Prostate gland (tissue), 2 donors: Measurements from ENCODE around the gene CCDC12. TPM values are rescaled to one million over a fixed set of nuclear protein-coding genes. Genes with fewer than 3 reads are reported as not detected.

Source experiments
- DNase-seq: peaks from one replicate; pipeline ENCODE4 v3.0.0-alpha.2; 2019; ENCODE audit warnings: low spot score
- H3K27ac ChIP-seq, 2 donors: fragments of 200-600 bp; sonication (generic); 2 replicates each; pipeline ENCODE4 v1.5.1; 2017 to 2019
- H3K27me3 ChIP-seq: fragments of 200-600 bp; sonication (generic); replicated peaks from 2 replicates; pipeline ENCODE4 v1.5.1; 2019; ENCODE audit not compliant: insufficient read depth
- H3K36me3 ChIP-seq, 2 donors: fragments of 200-600 bp; sonication (generic); 1 replicate in 1 of 2; 2 replicates in 1 of 2; pipeline versions ENCODE4 v1.5.1 to v1.8.1; 2017 to 2019
- H3K4me1 ChIP-seq: fragments of 200-600 bp; sonication (generic); replicated peaks from 2 replicates; pipeline ENCODE4 v1.5.1; 2019
- H3K4me3 ChIP-seq, 2 donors: fragments of 200-600 bp; sonication (generic); 2 replicates each; pipeline ENCODE4 v1.5.1; 2017 to 2019
- H3K9me3 ChIP-seq: fragments of 200-600 bp; sonication (generic); 2 replicates; pipeline ENCODE4 v1.5.1; 2017
- POLR2A ChIP-seq: fragments of 450-650 bp; IDR thresholded peaks from one replicate; pipeline ENCODE4 v1.6.1; 2016; ENCODE audit warnings: antibody characterized with exemption, mild to moderate bottlenecking
- POLR2AphosphoS5 ChIP-seq: sonication (generic); formaldehyde crosslinking; IDR thresholded peaks from one replicate; pipeline ENCODE4 v1.6.1; 2017; ENCODE audit warnings: antibody characterized with exemption
- WGBS: methylation state at CpG from one replicate; pipeline ENCODE4 v1.1.5; 2018; 5-methylcytosine and 5-hydroxymethylcytosine counted together
- intact Hi-C: fragments of 100-400 bp; cut with DNase I; formaldehyde crosslinking; loops from one replicate; pipeline ENCODE4 v1.14.2; 2022
- total RNA-seq, 2 donors: library from RNA; depleted of rRNA; stranded (reverse); fragments of >200 nt; gene quantifications; one replicate each; pipeline ENCODE4 v1.1.0, GENCODE V29; 2016
- TF ChIP-seq, protein P1 (sequence below), 4 experiments: fragments of 200-600 bp in 2 of 4; fragments of 450-650 bp in 2 of 4; sonication (generic) in 2 of 4; IDR thresholded peaks; 1 replicate in 3 of 4; 2 replicates in 1 of 4; pipeline ENCODE4 v1.5.1; 2016 to 2019; ENCODE audit warnings: antibody characterized with exemption in 4 of 4, mild to moderate bottlenecking in 2 of 4, moderate library complexity in 2 of 4

The CCDC12 gene
- total RNA-seq, 2 donors from 2014 or later, result 34.6 to 78.7 TPM

GRCh38 chr3:46931631-46932331 is 44.8 kb downstream of the CCDC12 start:
- Histone ChIP-seq H3K4me3 (no peak overlapping the region), H3K36me3 (no peaks in the 10 kb centered on the region), H3K27me3 (no peaks in the 10 kb centered on the region), H3K4me1 (peaks cover 8% of the 10 kb centered on the region), H3K27ac (peak overlapping the region; percentile 27 to 30), H3K9me3 (no peaks in the 10 kb centered on the region)
- intact Hi-C loops, result loop anchor here (5.0 kb wide), 1 partner anchor 46 kb away; the partner anchor contains the start of genes CCDC12 and NBEAL2
- WGBS, result 33% methylated on average over 6 of the region's 6 CpGs
- DNase-seq, result no peak
- TF ChIP-seq POLR2AphosphoS5, result no peak
- no peak for TF ChIP-seq POLR2A
- TF ChIP-seq, protein P1, sequence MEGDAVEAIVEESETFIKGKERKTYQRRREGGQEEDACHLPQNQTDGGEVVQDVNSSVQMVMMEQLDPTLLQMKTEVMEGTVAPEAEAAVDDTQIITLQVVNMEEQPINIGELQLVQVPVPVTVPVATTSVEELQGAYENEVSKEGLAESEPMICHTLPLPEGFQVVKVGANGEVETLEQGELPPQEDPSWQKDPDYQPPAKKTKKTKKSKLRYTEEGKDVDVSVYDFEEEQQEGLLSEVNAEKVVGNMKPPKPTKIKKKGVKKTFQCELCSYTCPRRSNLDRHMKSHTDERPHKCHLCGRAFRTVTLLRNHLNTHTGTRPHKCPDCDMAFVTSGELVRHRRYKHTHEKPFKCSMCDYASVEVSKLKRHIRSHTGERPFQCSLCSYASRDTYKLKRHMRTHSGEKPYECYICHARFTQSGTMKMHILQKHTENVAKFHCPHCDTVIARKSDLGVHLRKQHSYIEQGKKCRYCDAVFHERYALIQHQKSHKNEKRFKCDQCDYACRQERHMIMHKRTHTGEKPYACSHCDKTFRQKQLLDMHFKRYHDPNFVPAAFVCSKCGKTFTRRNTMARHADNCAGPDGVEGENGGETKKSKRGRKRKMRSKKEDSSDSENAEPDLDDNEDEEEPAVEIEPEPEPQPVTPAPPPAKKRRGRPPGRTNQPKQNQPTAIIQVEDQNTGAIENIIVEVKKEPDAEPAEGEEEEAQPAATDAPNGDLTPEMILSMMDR (IDR thresholded peaks at IDR 0.05), result no peak

GRCh38 chr3:46930945-46931403 is 45.6 kb downstream of the CCDC12 start:
- H3K27ac ChIP-seq, result peak overlapping the region; percentile 27 to 30
- H3K9me3 ChIP-seq, result no peaks in the 10 kb centered on the region
- H3K4me1 ChIP-seq, result peaks cover 8% of the 10 kb centered on the region
- no peaks in the 10 kb centered on the region for H3K27me3 ChIP-seq
- intact Hi-C loops, result loop anchor here (5.0 kb wide), 1 partner anchor 46 kb away; the partner anchor contains the start of genes CCDC12 and NBEAL2
- H3K4me3 ChIP-seq, result no peak overlapping the region
- H3K36me3 ChIP-seq, result no peaks in the 10 kb centered on the region
- DNase-seq, result no peak
- TF ChIP-seq, protein P1 (IDR thresholded peaks at IDR 0.05), result no peak
- TF ChIP-seq POLR2A, result no peak
- TF ChIP-seq POLR2AphosphoS5, result no peak
- 44% methylated on average over 3 of the region's 3 CpGs for WGBS

DNA sequence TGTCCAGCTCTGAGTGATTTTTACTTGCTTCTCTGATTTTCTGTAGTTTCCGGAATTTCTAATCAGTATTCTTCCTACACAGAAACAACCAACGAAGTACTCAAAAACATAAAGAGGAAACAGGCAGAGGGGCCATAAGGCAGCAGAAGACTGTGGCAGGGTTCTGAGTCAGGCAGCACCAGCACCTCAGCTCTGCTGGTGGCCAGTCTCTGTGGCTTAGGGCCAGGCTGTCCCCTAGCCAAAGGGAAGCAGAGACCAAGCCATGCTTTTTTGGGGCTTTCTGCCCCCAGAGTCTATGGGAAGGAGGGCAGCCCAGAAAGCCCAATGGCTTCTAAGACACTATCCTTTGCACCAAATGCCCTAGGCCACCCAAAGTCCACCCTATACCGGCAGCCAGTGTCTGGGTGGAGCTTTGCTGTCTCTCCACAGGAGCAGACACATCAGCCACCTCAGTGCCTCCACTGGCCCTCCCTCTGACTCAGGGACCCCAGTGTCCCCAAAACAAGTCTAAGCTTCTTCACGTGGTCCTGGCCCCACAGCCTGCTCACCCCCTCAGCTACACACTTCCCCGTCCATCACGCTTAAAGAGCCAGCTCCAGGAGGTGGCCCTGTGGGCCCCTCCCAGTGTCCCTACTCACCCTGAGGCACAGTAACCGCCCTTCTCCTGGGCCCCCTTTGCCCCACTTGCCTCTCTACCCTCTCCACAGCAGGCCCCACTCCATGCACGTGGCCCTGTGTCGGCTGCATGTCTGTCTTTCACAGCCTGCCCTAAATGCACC is 46.2 kb downstream of the CCDC12 start:
- intact Hi-C loops, result loop anchor here (5.0 kb wide), 1 partner anchor 47 kb away; the partner anchor contains the start of genes CCDC12 and NBEAL2
- DNase-seq, result no peak

DNA sequence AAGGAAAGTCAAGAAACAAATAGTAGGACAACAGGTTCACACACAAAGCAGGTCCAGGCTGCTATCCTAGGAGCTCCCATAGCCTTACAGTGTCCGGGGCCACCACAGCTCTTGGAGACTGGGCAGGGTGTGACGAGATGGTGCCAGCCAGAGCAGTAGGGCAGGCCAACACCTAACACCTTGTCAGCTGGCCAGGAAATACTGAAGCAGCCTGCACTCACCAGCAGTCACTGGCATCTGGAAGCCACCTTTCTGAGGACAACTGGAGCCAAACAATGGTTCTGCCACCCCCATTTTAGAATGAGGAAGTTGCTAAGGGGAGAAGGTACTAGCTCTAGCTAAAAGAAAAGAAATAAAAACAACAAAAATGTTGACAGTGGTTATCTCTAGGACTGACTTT is 47.2 kb downstream of the CCDC12 start:
- Histone ChIP-seq H3K36me3 (peaks cover 0 to 5% of the 10 kb centered on the region in 2 donors), H3K27ac (no peak overlapping the region), H3K4me3 (no peak overlapping the region), H3K4me1 (peaks cover 8% of the 10 kb centered on the region), H3K27me3 (no peaks in the 10 kb centered on the region), H3K9me3 (no peaks in the 10 kb centered on the region)
- TF ChIP-seq POLR2A, result peak; percentile 22
- TF ChIP-seq, protein P1 (IDR thresholded peaks at IDR 0.05), result no peak
- 49% methylated on average over 2 of the region's 2 CpGs for WGBS
- intact Hi-C loops, result no loop called here
- peak; percentile 30 for DNase-seq

More for the DNA sequence above, 46.2 kb downstream of the CCDC12 start:
- Histone ChIP-seq H3K27me3 (no peaks in the 10 kb centered on the region), H3K36me3 (no peaks in the 10 kb centered on the region), H3K4me3 (no peak overlapping the region), H3K4me1 (peaks cover 8% of the 10 kb centered on the region), H3K9me3 (no peaks in the 10 kb centered on the region), H3K27ac (peak overlapping the region; percentile 27)
- no peak for TF ChIP-seq POLR2AphosphoS5
- TF ChIP-seq POLR2A, result no peak
- TF ChIP-seq, protein P1 (IDR thresholded peaks at IDR 0.05), result no peak
- 65% methylated on average over 9 of the region's 9 CpGs for WGBS
